GM12873 (cell line): ENCODE results near the gene ADGRD1.

ENCODE experiments used
- TF ChIP-seq, protein P1 (sequence below): IDR thresholded peaks from 2 replicates; pipeline ENCODE4 v1.5.1; 2012; ENCODE audit warnings: low read depth, mild to moderate bottlenecking, moderate library complexity, low read length, control low read depth; ENCODE audit not compliant: insufficient read depth; ENCODE audit errors: missing control alignments

The ADGRD1 gene

DNA sequence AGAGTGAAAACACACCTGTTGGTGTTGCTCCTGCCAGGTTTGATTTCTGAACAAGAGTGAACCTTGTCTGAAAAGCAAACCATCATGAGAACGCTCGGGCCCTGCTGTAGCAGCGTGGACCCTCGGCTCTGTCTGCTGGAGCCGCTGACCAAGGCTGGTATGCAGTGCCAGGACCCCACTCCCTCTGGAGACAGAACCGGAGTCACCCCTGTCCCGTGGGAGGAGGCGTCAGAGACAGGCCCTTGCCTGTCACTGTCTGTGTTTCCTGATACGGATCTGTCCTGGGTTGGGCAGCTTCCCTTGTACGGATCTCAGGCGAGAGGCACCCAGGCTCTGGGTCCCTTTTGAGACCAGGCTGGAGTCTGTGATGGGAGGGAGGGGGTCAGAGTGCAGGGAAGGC is 111.6 kb downstream of the ADGRD1 start:
- TF ChIP-seq, protein P1, sequence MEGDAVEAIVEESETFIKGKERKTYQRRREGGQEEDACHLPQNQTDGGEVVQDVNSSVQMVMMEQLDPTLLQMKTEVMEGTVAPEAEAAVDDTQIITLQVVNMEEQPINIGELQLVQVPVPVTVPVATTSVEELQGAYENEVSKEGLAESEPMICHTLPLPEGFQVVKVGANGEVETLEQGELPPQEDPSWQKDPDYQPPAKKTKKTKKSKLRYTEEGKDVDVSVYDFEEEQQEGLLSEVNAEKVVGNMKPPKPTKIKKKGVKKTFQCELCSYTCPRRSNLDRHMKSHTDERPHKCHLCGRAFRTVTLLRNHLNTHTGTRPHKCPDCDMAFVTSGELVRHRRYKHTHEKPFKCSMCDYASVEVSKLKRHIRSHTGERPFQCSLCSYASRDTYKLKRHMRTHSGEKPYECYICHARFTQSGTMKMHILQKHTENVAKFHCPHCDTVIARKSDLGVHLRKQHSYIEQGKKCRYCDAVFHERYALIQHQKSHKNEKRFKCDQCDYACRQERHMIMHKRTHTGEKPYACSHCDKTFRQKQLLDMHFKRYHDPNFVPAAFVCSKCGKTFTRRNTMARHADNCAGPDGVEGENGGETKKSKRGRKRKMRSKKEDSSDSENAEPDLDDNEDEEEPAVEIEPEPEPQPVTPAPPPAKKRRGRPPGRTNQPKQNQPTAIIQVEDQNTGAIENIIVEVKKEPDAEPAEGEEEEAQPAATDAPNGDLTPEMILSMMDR: no peak

DNA sequence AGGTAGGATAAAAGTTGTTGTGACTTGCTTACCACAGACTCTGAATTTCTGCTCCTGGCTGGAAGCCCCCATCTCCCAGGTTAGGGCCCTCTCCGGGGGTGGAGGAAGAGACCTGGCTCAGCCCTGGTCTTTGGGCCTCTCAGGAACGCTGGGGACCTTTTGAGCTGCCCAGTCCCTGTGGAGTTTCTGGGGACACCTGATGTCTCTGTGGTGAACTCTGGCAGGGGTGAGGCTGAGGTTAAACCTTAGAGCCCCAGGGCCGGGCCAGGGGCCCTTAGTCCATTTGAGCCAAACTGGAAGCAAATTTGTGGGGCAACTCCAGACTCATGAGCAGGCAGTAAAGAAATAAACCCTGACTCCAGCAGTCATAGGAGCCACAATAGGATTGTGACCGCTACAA is 112.1 kb downstream of the ADGRD1 start:
- TF ChIP-seq, protein P1: no peak

DNA sequence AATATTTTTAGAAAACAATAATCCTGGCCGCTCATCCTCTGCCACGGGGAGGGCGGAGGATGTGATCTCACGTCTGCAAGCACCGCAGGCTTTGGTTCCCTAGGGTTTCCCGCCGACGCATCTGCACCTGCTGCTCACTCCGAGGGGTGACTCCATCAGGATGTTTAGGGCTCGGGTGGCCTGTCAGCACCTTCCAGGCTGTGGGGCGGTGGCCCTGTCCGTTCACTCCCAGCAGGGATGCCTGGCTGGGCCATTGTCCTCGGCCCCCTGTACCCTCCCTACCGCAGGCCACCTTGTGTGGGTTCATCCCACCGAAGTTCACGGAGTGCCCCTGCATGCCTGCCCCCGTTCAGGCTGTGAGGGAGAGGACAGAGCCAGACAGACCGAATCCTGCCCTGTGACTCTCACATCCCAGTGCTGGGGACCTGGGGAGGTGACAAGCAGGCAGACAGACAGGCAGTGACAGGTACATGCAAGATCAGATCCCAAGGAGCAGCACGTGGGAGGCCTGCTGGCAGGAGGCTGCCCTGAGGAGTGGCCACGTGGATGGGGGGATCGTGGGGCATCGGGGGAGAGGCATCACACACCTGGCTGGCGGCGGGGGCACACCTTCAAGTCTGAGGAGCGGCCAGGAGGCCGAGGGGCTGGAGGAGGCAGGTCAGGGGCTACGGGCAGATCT is 112.6 kb downstream of the ADGRD1 start:
- TF ChIP-seq, protein P1: no peak

DNA sequence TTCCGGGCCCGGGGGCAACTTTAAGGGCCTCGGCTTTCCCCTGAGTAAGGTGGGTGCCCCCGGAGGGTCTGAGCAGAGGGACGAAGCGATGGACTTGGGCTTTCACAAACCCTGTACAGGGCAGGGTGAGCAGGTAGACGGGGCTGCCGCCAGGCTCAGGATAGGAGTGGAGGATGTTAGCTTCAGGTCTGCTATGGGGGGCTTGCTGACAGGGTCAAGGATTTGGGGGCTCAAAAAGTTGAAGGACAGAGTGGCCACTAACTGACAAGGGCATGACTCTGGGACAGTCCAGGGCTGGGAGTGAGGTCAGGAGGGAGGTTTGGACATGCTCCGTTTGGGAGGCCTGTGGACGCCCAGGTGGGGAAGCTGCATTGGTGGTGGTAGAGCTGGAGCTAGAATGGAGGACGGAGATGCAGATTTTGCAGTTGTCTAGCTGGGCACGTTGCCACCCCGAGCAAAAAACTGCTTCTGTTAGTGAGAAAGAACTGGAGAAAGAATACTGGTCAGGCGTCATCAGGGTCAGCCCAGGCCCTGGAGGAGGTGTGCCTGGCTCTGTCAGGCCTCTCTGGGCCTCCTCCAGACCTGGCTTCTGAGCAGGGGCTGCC is 113.3 kb downstream of the ADGRD1 start:
- TF ChIP-seq, protein P1: no peak

DNA sequence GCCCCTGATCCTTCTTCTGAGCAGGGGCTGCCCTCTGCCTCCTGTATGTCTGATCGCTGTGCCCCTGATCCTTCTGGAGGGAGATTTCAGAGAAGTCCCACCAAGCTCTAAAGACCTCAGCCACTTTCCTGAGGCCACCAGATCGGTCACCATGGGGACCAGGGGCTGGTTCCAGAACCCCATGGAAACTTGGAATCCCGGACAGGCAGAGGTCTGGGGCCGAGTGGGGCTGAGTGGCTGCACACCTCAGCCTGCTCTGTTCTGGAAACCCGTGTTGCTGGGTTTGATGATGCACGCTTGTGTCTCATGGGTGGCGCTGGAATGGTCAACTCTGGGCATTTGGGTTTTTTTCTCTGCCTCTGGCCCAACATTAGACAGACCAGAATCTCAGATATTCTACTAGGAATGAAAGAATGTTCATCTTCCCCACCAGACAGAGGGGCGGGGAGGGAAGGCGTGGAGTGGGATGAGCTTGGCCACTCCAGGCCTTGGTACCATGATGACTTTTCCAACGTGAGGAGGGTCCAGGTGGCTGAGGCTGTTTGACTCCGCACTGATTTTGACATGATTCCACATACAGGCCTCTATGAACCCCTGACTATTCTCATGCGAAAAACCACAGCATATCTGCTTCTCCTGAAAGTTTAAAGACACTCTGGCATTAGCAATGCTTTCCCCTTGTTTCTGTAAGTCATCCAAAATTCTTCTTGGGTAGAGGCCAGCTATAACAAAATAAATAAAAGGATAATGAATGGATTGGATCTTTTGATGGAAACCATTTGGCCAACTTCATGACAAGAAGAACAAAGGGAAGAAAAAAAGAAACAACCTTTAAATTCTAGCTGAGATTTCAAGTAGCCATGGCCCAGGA is 114.5 kb downstream of the ADGRD1 start:
- TF ChIP-seq, protein P1: no peak

DNA sequence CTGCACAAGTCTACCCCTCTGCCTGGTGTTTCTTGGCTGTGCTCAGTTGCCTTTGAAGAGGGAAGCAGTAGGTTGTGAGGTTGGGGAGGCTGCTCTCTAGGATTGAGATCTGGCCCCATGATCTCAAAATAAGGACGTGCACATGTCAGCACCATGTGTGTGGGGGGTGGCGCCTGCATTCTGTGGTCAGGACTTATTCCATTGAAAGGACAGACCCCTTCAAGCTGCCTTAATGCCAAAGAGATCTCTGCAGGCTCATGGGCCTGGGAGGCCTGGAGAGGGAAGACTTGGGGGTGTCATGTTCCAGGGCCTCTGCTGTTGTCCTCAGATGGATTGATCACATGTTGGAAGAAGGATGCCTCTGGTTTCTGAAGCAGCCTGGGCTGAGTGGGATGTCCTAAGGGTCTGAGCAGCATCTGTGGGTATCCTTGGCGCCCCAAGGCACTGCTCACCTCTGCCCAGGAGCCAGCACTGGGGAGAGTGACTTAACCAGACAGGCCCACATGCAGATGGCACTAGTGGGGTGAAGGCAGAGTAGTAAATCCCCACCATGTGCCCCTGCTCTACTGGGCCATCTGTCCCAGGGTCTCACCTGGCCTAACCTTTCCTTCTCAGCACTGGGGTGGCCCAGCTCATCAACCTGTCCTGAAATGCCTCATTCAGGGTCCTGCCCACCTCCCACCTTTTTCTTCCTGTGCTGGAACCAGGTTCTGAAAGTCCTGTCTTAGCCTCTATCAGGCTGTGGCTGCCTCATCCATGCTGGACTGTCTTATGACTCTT is 118.9 kb downstream of the ADGRD1 start:
- TF ChIP-seq, protein P1: no peak
